HG02610 (cell line): ENCODE data around the gene SURF4.

Experiments
- ATAC-seq: cut with Tn5 transposase; IDR thresholded peaks from one replicate; pipeline ENCODE4 v1.9.1; 2021; ENCODE audit warnings: mild to moderate bottlenecking, moderate library complexity; ENCODE audit not compliant: unreplicated experiment

SURF4 gene

DNA sequence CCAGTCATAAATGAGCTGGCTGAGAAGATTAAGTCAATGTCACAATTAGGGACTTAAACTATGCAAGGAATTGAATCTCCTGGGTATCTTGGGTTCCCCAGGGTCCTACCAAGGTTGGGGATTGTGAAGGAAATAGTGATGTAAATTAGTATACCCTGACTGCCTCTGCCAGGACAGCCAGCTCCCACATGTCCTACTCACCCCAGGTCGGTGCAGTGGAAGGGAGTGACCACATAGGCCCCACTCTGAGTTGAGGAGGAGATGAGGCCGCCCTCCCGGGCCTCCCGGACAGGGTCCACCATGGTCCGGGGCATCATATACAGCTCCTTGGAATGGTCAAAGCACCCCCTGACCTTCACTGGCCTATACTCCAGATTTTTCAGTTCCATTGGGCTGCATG, 22.3 kb downstream of the SURF4 start:
- ATAC-seq, result no peak

DNA sequence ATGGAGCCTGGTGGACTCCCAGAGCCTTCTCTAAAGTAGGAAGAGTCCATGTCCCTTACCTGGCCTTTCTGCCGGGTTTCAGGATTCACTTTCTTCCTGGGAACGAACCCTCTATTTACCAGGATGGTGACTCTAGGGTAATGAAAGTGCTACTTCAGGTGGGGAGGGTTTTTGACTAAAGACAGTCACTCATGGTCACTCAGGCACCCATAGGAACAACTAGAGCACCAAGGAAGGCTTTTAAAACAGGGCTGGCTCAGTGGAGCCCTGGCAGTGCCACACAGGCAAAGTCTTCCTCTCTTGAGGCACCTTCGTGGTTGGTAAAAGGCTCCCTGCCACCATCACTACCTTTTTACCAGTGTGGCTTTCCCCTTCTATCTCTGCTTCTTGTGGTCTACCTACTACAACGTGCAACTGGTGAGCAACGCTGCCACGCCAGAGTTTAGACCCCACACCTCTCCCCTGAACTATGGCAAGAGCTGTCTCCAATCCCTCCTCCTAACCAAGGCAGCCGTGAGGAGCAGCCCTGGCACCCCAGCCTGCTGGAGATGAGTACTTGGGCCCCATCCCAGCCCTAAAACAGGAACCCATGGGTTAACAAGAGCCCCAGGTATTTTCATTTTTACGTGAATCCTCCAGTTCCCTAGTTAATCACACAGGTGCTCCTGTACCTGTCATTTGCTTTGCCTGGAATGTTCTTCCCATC, 23.1 kb downstream of the SURF4 start:
- ATAC-seq, result no peak

DNA sequence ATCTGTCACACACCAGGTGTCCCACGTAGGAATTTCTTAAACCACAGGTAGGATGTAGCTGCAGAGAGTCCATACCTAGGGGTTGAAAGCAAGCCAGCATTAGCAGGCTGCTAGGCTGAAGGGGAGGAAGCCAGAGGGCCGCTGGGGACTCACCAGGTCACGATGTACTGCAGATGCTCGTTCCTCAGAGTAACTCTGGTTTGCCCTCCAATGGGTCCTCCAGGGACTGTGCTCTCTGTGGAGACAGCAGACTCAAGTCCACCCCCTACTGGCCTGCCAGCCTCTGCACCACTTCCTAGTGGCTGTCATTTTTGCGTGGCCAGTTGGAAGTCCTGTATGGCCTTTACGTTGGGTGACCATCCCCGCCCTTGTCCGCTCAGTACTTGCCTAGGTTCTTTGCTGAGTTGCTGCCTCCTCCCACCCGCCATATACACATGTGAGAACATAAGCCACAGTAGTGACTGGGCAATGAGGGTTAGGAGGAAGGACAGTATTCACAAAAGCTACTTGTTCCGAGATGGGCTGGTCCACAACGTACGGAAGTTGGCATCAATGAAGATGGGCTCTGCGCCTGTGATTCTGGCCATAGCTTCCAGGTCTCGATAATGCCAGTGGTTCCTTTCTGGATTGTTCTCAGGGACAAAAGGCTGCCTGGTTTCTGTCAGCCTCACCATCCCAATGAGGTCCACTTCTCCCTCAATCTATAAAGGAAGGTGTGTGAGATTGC, 23.8 kb downstream of the SURF4 start:
- ATAC-seq, result no peak

DNA sequence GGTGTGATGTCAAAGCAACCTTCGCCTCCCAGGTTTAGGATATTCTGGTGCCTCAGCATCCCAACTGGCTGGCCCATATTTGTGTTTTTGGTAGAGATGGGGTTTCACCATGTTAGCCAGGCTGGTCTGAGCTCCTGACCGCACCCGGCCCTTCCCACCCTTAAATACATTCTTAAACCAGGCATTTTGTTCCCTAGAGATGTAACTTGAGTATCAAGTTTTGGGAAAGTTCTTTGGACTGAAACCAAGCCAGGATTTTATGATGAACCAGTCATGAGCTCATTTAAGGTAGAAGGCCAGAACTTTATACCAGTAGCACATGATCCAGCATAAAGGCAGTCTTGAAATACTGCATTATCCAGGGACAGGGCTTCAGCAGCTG, 24.3 kb downstream of the SURF4 start:
- ATAC-seq, result no peak

DNA sequence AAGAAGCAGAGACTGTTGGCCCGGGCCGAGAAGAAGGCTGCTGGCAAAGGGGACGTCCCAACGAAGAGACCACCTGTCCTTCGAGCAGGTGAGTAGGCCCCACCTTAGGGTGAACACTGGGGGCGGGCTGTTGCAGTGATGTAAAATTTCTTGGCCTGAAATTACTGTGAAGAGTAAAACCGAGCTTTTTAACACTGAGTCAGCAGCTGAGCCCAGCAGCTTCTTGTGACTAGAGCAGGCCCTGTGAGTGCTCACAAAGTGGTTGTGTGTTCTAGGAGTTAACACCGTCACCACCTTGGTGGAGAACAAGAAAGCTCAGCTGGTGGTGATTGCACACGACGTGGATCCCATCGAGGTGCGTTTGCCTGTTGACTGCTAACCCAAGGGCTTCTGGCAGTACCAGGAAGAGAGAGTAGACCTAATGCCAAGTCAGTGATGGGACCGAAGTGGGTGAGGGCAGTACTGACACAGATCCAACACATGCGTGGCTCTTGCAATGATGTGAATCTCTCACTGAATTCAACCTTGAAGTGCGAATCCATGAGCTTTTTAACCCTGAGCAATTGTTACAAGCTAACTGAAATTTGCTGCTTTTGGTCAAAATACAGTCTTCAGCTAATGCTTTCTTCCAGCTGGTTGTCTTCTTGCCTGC, 25.8 kb downstream of the SURF4 start:
- ATAC-seq, result no peak

DNA sequence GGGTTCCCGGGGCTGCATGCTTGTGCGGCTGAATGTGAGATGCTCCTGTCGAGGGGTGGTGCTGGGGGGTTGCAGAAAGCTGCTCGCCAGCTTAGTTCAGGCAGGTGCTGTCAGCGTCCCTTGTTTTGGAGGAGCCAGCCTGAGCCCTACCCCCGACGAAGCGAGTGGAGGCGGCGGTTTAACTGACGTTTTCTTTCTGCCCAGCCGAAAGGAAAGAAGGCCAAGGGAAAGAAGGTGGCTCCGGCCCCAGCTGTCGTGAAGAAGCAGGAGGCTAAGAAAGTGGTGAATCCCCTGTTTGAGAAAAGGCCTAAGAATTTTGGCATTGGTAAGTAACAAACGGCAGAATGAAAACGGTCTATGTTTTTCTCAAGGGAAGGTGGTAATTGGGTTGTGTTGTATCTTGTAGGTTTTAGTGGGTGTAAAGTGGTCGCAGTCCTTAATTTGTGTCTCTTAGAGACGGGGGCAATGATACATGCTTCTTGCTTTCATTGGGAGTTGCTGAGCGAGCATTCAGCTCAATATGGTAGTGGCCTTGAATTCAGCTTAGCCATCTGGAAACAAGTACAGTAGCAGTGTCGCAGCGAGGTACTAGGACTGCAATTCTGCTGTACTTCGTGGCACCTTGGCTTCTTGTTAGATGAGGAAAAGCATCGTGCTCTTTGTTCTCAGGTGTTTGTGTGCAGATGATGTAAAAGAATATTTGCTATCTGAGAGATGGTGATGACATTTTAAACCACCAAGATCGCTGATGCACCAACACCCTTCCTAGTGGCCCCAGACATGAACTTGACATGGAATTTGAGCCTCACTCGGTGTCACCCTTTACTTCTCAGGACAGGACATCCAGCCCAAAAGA, 26.9 kb downstream of the SURF4 start:
- no peak for ATAC-seq

DNA sequence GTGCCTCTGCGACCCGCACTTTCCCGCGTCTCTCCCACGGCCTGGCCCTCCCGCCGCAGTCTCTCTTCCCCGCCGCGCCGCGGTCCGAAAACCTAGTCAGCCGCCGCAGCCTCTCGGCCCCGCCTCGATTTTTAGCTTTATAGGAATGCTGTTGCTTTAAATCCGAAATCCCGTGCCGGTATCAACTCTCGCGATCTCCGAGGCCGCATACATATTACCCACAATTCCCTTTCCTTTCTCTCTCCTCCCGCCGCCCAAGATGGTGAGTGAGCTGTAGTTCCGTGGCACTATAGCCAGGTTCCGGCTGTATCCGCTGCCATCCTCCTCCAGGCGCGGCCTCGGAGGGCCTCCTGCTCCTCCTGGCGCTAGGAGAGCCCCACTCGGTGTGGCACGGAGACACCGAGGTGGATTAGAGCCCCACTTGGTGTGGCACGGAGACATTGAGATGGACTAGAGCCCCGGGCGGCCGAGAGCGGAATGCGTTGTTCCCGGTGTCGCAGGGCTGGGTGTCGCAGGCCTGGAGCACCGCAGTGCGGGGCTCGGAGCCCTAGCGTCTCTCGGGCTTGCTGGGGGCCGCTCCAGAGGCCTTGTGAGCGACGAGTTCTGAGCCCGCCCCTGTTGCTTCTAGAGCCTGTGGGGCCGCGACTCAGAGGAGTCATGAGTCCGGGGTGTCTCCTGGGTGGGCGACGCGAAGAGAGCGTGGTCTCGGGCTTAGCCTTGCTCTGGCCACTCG, 27.7 kb downstream of the SURF4 start, which contains the start of the genes MED22 and RPL7A:
MED22 (minus strand) TSS at position 147 of the 733 bp plus-strand sequence. CDS start 1,469 bp downstream, outside the sequence.
RPL7A (plus strand) TSS at position 234 of the 733 bp plus-strand sequence; CDS start at position 260, 26 bp downstream.
- ATAC-seq, result peak; percentile 57

DNA sequence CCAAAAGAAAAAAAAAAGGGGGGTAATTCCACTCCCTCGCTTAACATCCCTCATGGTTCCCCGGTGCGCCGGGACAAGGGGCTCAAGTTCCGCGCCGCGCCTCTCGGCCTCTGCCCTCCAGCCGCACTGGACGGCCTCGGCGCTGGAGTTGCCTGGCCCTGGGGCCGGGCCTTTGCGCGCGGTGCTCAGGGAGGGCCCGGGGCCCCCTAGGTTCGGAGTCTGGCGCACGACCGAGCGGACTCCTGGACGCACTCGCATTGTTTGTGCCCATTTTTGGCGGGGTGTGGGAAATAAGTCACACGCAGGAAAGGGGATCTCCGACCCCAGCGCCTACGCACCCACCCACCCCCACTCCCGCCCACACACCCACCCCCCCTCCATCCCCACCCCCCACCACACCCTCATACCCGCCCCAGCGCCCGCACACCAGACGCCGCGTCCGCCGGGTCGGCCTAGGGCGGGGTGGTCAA, 28.3 kb downstream of the SURF4 start:
- peak; percentile 23 for ATAC-seq

DNA sequence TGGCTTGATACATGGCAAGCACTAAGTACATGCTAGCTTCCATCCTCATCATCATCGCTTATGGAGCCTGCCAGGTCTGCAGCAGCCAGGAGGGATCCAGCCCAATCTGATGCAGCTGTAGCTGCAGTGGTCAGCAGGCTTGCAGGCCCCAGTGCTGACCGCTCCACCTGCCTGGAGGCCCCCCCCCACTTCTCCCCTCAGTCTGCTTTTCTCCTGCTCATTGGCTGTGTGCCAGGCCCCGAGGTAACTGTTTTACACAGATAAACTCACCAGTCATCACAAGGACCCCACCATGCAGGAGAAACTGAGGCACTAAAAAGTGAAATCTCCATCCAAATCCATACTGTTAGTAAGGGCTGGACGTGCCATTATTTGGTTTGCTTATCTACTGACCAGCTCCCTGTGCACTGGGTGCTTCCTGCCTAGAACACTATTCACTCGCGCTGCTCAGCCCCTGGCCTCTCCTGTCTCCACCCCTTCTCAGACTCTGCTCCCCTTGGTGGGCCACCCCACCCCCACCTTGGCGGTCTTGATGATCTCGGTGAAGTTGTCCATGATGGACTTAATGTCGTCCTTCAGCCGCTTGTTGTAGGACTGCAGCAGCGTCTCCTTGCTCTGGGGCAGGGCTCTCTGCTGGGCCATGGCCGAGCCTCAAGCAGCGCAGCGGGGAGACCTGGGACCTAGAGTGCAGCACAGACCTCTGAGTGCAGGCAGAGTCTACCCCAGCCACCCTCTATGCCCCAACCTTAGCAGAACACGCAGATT, 29.7 kb downstream of the SURF4 start:
- ATAC-seq, result no peak

DNA sequence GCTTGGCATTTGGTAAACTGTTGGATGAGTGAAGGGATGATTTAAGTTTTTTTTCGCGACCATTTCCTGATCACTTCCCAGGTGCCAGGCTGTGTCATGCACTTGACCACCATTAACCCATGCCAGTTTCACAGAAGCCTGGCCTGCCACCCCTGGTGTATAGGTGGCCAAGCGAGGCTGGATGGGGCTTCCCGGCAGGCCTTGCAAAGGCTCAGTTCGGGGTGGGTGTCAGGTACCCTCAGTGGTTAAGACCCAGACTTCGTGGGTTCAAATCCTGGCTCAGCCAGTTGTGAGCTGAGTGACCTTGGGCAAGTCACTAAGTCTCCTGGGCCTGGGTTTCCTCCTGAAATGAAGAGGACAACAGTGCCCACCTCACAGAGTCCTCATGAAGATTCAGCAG, 30.3 kb downstream of the SURF4 start:
- ATAC-seq, result no peak

DNA sequence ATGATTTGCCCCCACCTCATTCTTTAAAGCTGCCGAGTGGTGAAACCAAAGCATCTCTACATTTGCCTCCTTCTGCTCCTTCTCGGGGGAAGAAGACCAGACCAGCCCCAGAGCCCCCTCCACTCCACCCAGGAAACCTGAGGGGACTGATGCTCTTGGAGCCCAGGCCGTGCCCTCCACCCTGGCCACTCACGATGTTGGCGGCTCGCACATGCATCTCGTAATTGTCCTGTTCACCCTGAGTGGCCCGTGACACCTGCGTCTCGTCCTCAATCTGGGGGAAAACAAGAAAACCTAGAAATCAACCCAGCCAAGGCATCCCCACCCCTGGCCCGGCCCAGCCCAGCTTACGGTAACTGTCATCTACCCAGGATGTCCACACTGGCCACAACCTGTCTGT, 30.9 kb downstream of the SURF4 start:
- ATAC-seq, result no peak

DNA sequence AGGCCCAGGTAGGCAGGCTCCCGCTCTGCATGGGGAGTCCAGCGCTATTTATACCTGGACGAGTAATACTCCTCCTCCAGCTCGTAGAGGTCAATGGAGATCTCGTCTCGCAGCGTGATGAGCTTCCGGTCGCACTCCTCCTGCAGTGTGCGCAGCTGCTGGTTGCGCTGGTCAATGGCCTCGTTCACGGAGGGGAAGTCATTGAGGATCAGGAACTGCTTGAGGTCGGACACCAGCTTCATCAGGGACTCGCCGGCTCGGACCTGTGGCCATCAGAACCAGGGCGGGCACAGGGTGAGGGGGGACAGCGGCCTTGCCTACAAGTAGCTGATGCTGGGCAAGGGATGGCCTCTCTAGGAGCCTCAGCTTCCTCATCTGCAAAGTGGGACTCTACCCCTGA, 31.8 kb downstream of the SURF4 start:
- ATAC-seq, result no peak

DNA sequence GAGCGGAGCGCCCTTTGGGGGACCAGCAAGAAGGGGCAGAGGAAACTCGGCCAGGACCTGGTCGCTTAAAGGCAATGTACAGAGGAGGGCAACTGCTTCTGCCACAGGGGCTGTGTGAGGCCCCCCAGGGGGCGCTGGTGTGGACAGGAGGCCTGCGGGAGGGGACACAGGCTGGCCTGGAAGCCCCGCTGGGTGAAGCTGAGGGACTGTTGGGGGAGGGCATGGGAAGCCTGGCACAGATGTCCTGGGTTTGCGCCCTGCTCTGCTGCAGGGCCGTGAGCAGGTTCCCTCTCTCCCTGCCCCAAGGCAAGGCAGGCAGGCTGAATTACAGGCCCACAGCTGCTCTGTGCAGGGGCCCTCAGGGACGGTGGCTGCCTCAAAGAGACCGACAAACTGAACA, 33.3 kb downstream of the SURF4 start:
- no peak for ATAC-seq

DNA sequence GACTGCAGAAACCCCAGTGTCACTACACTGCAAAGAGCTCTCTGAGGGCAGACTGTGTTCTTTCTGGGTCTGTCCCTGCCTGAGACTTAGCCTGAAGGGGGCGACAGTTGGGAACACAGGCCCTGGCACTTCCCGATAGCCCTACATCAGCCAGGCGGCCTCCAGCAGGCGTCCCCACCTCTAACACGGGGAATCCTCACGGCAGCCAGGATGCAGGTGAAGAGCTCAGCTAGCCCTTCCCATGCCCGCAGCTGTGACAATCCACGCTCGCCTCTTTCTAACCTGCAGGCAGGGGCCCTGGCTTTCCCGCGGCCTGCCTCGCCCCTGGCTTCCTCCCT, 33.8 kb downstream of the SURF4 start:
- ATAC-seq, result no peak

DNA sequence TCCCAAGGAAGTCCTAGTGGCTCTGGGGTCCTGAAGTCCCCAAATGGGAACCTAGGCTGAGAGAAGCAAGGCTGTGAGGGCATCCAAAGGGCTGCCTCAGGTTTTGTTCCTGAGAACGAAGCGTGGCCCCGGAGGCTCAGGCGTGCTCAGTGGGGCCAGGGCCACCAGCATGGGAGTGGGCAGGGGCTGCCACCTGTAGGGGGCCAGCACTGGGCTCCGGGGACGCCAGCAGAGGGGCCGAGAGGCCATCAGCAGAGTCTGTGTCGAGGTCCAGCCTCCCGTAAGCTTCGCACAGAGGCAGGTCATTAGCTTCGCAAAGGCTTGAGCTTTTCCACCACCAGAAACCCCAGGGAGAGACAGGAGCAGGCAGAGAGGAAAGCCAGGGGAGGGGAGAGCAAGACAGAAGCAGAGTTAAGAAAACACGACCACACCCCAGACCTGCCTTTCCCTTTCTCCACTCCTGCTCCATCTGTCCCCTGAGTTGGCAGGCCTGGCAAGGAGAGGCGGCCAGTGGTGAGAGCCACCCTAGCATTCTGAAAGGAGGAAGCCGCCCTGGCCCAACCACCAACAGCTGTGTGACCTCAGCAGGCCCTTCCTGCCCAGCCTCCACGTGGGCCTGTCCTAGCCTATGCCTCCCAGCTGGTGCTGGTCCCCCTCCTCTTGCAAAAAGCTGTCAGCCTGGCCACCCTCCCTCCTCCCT, 34.3 kb downstream of the SURF4 start:
- ATAC-seq, result no peak

DNA sequence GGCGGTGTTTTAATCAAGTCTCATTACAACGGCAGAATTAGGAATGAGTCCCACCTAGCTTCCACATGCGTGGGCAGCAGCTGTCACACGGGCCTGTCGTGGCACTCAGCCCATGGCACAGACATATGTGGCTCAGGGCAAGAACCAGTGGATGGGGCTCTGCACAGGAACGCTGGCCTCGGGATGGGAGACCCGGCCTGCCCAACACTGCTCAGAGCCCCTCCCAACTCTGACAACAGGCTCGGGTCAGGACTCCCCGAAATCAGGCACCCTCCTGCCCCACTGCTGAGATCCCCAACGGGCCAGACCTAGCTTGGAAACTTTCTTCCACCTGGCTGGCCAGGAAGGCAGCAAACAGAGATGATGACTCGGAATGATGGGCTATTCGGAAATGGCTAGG, 34.9 kb downstream of the SURF4 start:
- no peak for ATAC-seq

DNA sequence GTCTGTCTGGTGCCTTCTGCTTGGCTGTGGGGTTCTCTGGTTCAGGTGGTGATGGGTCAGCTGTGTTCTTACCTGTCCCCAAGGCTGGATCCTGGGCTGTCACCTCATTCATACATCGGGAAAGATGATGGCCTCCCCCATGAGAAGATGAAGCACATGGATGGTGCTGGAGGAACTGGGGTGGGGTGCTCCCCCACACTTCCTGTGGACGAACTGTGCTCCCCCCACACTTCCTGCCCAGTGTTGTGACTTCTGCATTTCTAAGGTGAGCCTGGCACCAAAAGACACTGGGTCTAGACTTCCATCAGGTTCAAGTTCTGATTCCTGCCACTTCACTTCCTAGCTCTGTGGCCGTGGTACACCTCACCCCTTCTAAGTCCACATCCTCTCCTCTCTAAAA, 35.6 kb downstream of the SURF4 start:
- no peak for ATAC-seq

DNA sequence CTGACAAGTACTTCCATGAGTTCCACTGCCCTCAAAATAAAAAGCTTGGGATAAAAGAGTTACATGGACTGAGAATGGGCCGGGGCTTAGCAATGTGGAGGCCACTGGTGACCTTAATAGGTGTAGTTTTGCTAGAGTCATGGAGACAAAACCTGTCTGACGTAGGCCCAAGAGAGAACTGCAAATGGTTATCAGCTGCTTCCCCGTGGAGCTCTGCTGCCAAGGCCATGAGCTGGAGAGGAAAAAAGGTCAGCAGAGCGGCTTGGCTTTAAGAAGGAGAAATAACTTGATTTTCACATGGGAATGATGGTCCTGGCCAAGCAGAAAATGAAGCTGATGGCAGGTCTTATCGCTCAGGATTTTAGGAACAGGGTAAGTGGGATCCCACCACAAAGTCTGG, 36.2 kb downstream of the SURF4 start:
- ATAC-seq, result no peak
